Kasumi-1 (cell line): Measurements from ENCODE around the gene ERC1.
"Not testable (repeated sequence)": the region's sequence is repeated elsewhere in the genome, so short reads cannot be mapped to it uniquely, and the experiment has no call there.

Experiments
- DNase-seq, 2 experiments: peaks; one replicate each; lab custom pipeline; 2025; lab: John Stamatoyannopoulos, UW

Gene ERC1

GRCh38 chr12:1126091-1126490 lies 135.1 kb downstream of the ERC1 start:
- DNase-seq: no peak

- no peak for DNase-seq
Measured at GRCh38 chr12:1127021-1127420, 136.0 kb downstream of the ERC1 start.

- DNase-seq: peak in 1 of 2 experiments; percentile 4
Measured at GRCh38 chr12:1130164-1130563, 139.1 kb downstream of the ERC1 start.

GRCh38 chr12:1130571-1130970 lies 139.5 kb downstream of the ERC1 start:
- no peak for DNase-seq

GRCh38 chr12:1131811-1132224 lies 140.8 kb downstream of the ERC1 start:
- DNase-seq: no peak

GRCh38 chr12:1132311-1132710 lies 141.3 kb downstream of the ERC1 start:
- no peak for DNase-seq

GRCh38 chr12:1138691-1139090 lies 147.7 kb downstream of the ERC1 start:
- DNase-seq: no peak

- DNase-seq: not testable (repeated sequence)
Measured at GRCh38 chr12:1146758-1147157, 155.7 kb downstream of the ERC1 start.

- no peak for DNase-seq
Measured at GRCh38 chr12:1147821-1148220, 156.8 kb downstream of the ERC1 start.

- no peak for DNase-seq
Measured at GRCh38 chr12:1157046-1157445, 166.0 kb downstream of the ERC1 start.

GRCh38 chr12:1161197-1161596 lies 170.2 kb downstream of the ERC1 start:
- no peak for DNase-seq

- no peak for DNase-seq
Measured at GRCh38 chr12:1162081-1162760, 171.2 kb downstream of the ERC1 start.

GRCh38 chr12:1167784-1168183 lies 176.8 kb downstream of the ERC1 start:
- no peak for DNase-seq

GRCh38 chr12:1170411-1170810 lies 179.4 kb downstream of the ERC1 start:
- no peak for DNase-seq

GRCh38 chr12:1171657-1172408 lies 180.8 kb downstream of the ERC1 start:
- DNase-seq: no peak

GRCh38 chr12:1173781-1174617 lies 183.0 kb downstream of the ERC1 start:
- no peak for DNase-seq

GRCh38 chr12:1174659-1175058 lies 183.6 kb downstream of the ERC1 start:
- DNase-seq: no peak

- no peak for DNase-seq
Measured at GRCh38 chr12:1176191-1176590, 185.2 kb downstream of the ERC1 start.

- no peak for DNase-seq
Measured at GRCh38 chr12:1179128-1179527, 188.1 kb downstream of the ERC1 start.

- no peak for DNase-seq
Measured at GRCh38 chr12:1182069-1182468, 191.0 kb downstream of the ERC1 start.

GRCh38 chr12:1184402-1184801 lies 193.4 kb downstream of the ERC1 start:
- no peak for DNase-seq

GRCh38 chr12:1185460-1186182 lies 194.6 kb downstream of the ERC1 start:
- no peak for DNase-seq
